ENCODE results near the gene MKRN1.

DNA sequence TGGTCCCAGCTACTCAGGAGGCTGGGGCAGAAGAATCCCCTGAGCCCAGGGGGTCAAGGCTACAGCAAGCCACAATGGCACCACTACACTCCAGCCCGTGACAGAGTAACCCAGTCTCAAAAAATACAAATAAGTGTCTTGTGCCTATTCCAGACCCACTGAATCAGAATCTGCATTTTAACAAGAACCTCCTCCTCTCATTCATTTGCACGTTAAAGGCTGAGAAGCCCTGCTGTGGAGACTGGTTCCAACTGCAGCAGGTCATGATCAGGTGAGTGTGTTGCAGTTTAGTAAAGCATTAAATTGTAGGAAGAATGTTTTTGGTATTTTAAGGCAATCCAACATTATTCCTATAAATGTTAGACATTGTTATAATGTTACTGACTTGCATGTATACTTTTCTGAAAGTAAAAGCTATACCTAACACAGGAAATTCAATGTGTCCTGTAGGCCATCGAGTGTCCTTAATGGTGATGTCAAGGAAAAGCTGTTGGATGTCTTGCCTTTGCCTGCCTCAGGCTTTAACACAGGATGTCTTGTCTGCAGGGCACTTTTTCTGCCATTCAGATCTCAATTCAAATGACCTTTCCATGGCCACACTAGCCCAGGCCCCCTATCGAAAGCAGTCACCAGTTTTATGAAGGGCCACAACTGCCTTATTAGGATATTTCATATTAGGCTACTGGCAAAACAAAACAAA is 30.4 kb downstream of the MKRN1 start:
- TF ChIP-seq, protein P1, sequence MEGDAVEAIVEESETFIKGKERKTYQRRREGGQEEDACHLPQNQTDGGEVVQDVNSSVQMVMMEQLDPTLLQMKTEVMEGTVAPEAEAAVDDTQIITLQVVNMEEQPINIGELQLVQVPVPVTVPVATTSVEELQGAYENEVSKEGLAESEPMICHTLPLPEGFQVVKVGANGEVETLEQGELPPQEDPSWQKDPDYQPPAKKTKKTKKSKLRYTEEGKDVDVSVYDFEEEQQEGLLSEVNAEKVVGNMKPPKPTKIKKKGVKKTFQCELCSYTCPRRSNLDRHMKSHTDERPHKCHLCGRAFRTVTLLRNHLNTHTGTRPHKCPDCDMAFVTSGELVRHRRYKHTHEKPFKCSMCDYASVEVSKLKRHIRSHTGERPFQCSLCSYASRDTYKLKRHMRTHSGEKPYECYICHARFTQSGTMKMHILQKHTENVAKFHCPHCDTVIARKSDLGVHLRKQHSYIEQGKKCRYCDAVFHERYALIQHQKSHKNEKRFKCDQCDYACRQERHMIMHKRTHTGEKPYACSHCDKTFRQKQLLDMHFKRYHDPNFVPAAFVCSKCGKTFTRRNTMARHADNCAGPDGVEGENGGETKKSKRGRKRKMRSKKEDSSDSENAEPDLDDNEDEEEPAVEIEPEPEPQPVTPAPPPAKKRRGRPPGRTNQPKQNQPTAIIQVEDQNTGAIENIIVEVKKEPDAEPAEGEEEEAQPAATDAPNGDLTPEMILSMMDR (IDR thresholded peaks at IDR 0.05): no peak
- TF ChIP-seq POLR2A (IDR thresholded peaks at IDR 0.05): no peak

Data from Peyer's patch (tissue), 4 donors.